ENCODE measurements around the gene GLB1L2.

GLB1L2 gene

GRCh38 chr11:134410766-134411165 lies 79.0 kb downstream of the GLB1L2 start:
- POLR2A ChIA-PET, result no interaction called here
- no peak overlapping the region for H3K4me3 ChIP-seq (ENCODE audit: low read depth, low read length)
- TF ChIP-seq CTCF (IDR thresholded peaks at IDR 0.05; ENCODE audit: insufficient read depth, low read length, missing control alignments), result no peak
- DNase-seq (ENCODE audit: low read depth, low spot score), result no peak
- CTCF ChIA-PET, result no interaction called here

- no peak for TF ChIP-seq CTCF (IDR thresholded peaks at IDR 0.05; ENCODE audit: insufficient read depth, low read length, missing control alignments)
- ChIA-PET CTCF (no interaction called here), POLR2A (no interaction called here)
- no peak within 1 kb of the TSS for H3K4me3 ChIP-seq (ENCODE audit: low read depth, low read length)
- no peak for DNase-seq (ENCODE audit: low read depth, low spot score)
These were observed 80.6 kb downstream of the GLB1L2 start, which contains the start of gene B3GAT1 for GRCh38 chr11:134412203-134413042. TSS of gene B3GAT1 (minus strand) at chr11:134412242. CDS start at chr11:134387659, 24,583 bp downstream.

- no peak overlapping the region for H3K4me3 ChIP-seq (ENCODE audit: low read depth, low read length)
- DNase-seq (ENCODE audit: low read depth, low spot score), result no peak
- ChIA-PET CTCF (no interaction called here), POLR2A (no interaction called here)
- TF ChIP-seq CTCF (IDR thresholded peaks at IDR 0.05; ENCODE audit: insufficient read depth, low read length, missing control alignments), result no peak
These were observed 81.4 kb downstream of the GLB1L2 start for GRCh38 chr11:134413043-134413825.

- ChIA-PET CTCF (no interaction called here), POLR2A (no interaction called here)
- H3K4me3 ChIP-seq (ENCODE audit: low read depth, low read length), result no peak overlapping the region
- no peak for DNase-seq (ENCODE audit: low read depth, low spot score)
- no peak for TF ChIP-seq CTCF (IDR thresholded peaks at IDR 0.05; ENCODE audit: insufficient read depth, low read length, missing control alignments)
These were observed 82.3 kb downstream of the GLB1L2 start for GRCh38 chr11:134413826-134414731.

GRCh38 chr11:134414766-134415765 lies 83.3 kb downstream of the GLB1L2 start:
- ChIA-PET POLR2A (no interaction called here), CTCF (no interaction called here)
- H3K4me3 ChIP-seq (ENCODE audit: low read depth, low read length), result no peak overlapping the region
- no peak for DNase-seq (ENCODE audit: low read depth, low spot score)
- no peak for TF ChIP-seq CTCF (IDR thresholded peaks at IDR 0.05; ENCODE audit: insufficient read depth, low read length, missing control alignments)
